ENCODE data around the gene UBE2D2. TPM values are rescaled to one million over a fixed set of nuclear protein-coding genes. Genes with fewer than 3 reads are reported as not detected.

Gene UBE2D2
- total and polyA plus RNA-seq, 10 of the 15 experiments (the other 5 are each of a cell fraction or from before 2014, with no cell fraction given): 58.6 to 245 (median 128) TPM

DNA sequence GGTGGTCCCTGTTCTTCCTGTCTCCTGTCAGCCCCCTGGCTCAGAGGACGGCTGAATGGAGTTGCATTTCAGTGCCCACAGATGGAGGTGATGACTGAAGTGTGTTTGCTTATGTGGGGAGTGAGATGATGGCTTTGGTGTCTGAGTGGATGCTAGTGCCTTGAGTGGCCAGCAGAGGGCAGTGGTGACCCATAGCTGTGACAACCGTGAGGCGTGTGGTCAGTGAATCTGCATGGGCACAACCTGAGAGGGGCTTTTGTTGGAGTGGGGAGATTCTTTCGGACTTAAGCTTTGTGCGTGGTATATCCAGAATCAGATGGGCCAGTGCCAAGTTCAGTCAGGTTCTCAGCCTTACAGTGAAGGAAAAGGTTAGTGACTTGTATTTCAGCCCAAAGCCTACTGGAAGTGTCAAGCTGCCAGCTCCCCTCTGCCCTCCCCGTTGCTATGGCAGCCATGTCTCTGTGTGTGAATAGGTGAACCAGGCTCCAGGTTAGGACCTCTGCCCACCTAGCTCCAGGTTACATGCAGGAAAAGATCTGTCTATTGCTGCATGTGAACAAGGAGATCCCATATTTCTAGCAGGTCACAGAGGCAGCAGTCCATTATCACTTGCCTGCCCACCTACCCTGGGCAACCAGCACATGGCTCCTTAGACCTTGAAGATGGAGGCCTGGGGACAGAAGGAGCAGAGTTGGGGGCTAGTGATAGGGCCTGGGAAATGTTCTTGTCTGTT lies 72.3 kb downstream of the UBE2D2 start (continued):
- TF ChIP-seq, protein P1, sequence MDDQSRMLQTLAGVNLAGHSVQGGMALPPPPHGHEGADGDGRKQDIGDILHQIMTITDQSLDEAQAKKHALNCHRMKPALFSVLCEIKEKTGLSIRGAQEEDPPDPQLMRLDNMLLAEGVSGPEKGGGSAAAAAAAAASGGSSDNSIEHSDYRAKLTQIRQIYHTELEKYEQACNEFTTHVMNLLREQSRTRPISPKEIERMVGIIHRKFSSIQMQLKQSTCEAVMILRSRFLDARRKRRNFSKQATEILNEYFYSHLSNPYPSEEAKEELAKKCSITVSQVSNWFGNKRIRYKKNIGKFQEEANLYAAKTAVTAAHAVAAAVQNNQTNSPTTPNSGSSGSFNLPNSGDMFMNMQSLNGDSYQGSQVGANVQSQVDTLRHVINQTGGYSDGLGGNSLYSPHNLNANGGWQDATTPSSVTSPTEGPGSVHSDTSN (IDR thresholded peaks at IDR 0.05; ENCODE audit: insufficient replicate concordance, low read depth, low read length): no peak
- TF ChIP-seq IRF4 (IDR thresholded peaks at IDR 0.05; ENCODE audit: low read depth, low read length) (peak; percentile 65; the same call in 1 of the 2 replicates), CBFB (IDR thresholded peaks at IDR 0.05; ENCODE audit: low read depth) (peak; percentile 54; the same call in 1 of the 2 replicates), NR2C1 (IDR thresholded peaks at IDR 0.05) (no peak), STAT1 (conservative IDR thresholded peaks at IDR 0.05) (no peak), POLR2AphosphoS2 (IDR thresholded peaks at IDR 0.05; ENCODE audit: low read depth, low read length) (peak; percentile 75; the same call in 1 of the 2 replicates), TAF1 (IDR thresholded peaks at IDR 0.05; ENCODE audit: borderline replicate concordance, low read depth, low read length) (no peak), MTA2 (IDR thresholded peaks at IDR 0.05; ENCODE audit: low read depth) (0 out of 2 replicates have a peak, but pooled peaks have one; percentile 14), ZZZ3 (IDR thresholded peaks at IDR 0.05; ENCODE audit: control insufficient read depth, insufficient read length, low read depth) (no peak), YBX1 (IDR thresholded peaks at IDR 0.05) (no peak), PAX5 (IDR thresholded peaks at IDR 0.05; ENCODE audit: borderline replicate concordance, low read depth, low read length) (peak; percentile 20; the same call in 1 of the 2 replicates), NBN (IDR thresholded peaks at IDR 0.05) (peak; percentile 90), RAD51 (IDR thresholded peaks at IDR 0.05) (no peak)
- TF ChIP-seq, protein P2, sequence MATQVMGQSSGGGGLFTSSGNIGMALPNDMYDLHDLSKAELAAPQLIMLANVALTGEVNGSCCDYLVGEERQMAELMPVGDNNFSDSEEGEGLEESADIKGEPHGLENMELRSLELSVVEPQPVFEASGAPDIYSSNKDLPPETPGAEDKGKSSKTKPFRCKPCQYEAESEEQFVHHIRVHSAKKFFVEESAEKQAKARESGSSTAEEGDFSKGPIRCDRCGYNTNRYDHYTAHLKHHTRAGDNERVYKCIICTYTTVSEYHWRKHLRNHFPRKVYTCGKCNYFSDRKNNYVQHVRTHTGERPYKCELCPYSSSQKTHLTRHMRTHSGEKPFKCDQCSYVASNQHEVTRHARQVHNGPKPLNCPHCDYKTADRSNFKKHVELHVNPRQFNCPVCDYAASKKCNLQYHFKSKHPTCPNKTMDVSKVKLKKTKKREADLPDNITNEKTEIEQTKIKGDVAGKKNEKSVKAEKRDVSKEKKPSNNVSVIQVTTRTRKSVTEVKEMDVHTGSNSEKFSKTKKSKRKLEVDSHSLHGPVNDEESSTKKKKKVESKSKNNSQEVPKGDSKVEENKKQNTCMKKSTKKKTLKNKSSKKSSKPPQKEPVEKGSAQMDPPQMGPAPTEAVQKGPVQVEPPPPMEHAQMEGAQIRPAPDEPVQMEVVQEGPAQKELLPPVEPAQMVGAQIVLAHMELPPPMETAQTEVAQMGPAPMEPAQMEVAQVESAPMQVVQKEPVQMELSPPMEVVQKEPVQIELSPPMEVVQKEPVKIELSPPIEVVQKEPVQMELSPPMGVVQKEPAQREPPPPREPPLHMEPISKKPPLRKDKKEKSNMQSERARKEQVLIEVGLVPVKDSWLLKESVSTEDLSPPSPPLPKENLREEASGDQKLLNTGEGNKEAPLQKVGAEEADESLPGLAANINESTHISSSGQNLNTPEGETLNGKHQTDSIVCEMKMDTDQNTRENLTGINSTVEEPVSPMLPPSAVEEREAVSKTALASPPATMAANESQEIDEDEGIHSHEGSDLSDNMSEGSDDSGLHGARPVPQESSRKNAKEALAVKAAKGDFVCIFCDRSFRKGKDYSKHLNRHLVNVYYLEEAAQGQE (IDR thresholded peaks at IDR 0.05; ENCODE audit: low read depth, low read length): no peak
- TF ChIP-seq, protein P3, sequence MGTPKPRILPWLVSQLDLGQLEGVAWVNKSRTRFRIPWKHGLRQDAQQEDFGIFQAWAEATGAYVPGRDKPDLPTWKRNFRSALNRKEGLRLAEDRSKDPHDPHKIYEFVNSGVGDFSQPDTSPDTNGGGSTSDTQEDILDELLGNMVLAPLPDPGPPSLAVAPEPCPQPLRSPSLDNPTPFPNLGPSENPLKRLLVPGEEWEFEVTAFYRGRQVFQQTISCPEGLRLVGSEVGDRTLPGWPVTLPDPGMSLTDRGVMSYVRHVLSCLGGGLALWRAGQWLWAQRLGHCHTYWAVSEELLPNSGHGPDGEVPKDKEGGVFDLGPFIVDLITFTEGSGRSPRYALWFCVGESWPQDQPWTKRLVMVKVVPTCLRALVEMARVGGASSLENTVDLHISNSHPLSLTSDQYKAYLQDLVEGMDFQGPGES (IDR thresholded peaks at IDR 0.05): no peak
- TF ChIP-seq, protein P4, sequence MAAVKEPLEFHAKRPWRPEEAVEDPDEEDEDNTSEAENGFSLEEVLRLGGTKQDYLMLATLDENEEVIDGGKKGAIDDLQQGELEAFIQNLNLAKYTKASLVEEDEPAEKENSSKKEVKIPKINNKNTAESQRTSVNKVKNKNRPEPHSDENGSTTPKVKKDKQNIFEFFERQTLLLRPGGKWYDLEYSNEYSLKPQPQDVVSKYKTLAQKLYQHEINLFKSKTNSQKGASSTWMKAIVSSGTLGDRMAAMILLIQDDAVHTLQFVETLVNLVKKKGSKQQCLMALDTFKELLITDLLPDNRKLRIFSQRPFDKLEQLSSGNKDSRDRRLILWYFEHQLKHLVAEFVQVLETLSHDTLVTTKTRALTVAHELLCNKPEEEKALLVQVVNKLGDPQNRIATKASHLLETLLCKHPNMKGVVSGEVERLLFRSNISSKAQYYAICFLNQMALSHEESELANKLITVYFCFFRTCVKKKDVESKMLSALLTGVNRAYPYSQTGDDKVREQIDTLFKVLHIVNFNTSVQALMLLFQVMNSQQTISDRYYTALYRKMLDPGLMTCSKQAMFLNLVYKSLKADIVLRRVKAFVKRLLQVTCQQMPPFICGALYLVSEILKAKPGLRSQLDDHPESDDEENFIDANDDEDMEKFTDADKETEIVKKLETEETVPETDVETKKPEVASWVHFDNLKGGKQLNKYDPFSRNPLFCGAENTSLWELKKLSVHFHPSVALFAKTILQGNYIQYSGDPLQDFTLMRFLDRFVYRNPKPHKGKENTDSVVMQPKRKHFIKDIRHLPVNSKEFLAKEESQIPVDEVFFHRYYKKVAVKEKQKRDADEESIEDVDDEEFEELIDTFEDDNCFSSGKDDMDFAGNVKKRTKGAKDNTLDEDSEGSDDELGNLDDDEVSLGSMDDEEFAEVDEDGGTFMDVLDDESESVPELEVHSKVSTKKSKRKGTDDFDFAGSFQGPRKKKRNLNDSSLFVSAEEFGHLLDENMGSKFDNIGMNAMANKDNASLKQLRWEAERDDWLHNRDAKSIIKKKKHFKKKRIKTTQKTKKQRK (IDR thresholded peaks at IDR 0.05; ENCODE audit: low read depth, low read length): no peak
- TF ChIP-seq, protein P5, sequence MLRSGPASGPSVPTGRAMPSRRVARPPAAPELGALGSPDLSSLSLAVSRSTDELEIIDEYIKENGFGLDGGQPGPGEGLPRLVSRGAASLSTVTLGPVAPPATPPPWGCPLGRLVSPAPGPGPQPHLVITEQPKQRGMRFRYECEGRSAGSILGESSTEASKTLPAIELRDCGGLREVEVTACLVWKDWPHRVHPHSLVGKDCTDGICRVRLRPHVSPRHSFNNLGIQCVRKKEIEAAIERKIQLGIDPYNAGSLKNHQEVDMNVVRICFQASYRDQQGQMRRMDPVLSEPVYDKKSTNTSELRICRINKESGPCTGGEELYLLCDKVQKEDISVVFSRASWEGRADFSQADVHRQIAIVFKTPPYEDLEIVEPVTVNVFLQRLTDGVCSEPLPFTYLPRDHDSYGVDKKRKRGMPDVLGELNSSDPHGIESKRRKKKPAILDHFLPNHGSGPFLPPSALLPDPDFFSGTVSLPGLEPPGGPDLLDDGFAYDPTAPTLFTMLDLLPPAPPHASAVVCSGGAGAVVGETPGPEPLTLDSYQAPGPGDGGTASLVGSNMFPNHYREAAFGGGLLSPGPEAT (IDR thresholded peaks at IDR 0.05; ENCODE audit: low read depth): 0 out of 2 replicates have a peak, but pooled peaks have one; percentile 32
- TF ChIP-seq, protein P6, sequence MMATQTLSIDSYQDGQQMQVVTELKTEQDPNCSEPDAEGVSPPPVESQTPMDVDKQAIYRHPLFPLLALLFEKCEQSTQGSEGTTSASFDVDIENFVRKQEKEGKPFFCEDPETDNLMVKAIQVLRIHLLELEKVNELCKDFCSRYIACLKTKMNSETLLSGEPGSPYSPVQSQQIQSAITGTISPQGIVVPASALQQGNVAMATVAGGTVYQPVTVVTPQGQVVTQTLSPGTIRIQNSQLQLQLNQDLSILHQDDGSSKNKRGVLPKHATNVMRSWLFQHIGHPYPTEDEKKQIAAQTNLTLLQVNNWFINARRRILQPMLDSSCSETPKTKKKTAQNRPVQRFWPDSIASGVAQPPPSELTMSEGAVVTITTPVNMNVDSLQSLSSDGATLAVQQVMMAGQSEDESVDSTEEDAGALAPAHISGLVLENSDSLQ (IDR thresholded peaks at IDR 0.05): peak; percentile 40
